Measurements from ENCODE around the gene TRIM2. TPM values are rescaled to one million over a fixed set of nuclear protein-coding genes. Genes with fewer than 3 reads are reported as not detected.

TRIM2 gene
- polyA plus RNA-seq, 3 donors, result 68.1 to 89.2 (median 74.4) TPM

DNA sequence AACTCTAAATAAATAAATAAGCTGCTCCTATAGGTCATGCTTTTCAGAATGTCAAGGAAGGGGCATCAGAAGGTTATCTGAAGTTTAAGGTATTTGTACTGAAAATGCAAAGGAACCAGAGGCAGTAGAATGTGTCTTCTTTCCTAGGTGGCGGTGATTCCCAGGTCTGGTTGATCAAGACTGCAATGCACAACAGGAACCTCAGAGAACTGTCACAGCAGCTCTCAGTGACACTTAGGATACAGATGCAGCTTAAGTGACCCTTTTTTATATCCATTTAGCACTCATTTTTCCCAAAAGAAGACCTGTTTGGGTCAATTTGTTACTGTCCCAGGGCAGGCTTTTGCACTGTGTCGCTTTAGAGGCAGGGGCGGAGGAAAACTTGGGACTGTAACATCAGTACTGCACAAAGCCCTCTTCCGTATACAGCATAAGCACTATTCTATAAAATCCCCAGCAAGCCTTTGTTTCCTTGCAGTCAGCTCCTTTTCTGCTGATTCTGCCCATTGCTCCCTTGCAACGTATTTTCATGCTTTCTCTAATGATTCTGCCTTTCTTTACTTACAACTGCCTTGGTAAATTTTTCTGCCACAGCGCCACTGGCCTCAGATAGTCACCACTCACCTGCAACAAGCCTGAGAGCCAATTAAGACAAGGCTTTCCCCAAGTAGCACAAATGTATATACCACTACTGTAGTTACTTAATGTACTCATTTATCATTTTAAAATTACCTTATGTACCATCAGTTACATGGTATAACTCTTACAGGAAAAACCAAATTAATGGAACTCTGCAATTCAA lies 138.7 kb downstream of the TRIM2 start:
- no peak for DNase-seq (ENCODE audit: extremely low read depth in 1 of 11, low read depth in 9 of 11, low spot score in 4 of 11)

DNA sequence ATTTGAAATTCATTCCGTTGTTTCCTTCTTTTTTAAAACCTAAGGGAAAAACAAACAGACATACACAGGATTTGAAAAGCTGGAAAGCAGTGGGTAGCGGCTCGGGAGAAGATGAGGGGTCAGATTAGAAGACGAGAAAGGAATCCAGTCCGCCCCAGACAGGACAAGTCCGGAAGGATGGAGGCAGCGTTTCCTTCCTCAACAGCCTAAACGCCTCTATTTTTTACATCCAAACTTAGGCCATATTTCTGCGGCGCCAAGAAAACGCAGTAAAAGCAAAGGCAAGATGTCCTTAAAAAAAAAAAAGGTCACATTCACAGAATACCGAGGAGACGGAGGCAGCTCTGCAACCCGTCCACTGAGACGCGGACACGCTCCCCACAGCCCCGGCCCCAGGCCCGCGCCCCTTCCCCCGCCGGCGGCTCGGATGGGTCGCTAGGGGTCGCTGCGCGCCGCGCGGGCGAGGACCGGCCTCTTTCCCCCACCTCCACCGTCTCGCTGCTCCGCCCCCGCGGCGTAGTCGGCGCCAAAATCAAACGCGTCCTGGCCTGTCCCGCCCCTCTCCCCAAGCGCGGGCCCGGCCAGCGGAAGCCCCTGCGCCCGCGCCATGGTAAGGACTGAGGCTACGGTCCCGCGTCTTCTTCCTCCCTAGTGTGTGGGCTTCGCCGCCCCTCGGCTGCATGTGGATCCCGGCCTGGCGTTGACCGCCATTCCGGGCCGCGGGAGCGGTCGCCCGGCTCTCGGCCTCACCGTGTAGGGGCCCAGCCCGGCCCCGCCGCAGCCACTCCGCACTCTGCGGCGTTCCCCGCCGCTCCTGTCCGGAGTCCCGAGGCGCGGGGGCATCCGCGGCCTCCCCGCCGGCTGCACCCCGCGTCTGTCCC lies 140.1 kb downstream of the TRIM2 start, which contains the start of gene MND1:
Gene MND1, plus strand, starts transcription at position 558 of the 881 bp plus-strand sequence. Its CDS starts 50 bp downstream, at position 608.
- DNase-seq (ENCODE audit: extremely low read depth in 1 of 11, low read depth in 9 of 11, low spot score in 4 of 11), result peak; percentile 73 to 89 (median 84)

DNA sequence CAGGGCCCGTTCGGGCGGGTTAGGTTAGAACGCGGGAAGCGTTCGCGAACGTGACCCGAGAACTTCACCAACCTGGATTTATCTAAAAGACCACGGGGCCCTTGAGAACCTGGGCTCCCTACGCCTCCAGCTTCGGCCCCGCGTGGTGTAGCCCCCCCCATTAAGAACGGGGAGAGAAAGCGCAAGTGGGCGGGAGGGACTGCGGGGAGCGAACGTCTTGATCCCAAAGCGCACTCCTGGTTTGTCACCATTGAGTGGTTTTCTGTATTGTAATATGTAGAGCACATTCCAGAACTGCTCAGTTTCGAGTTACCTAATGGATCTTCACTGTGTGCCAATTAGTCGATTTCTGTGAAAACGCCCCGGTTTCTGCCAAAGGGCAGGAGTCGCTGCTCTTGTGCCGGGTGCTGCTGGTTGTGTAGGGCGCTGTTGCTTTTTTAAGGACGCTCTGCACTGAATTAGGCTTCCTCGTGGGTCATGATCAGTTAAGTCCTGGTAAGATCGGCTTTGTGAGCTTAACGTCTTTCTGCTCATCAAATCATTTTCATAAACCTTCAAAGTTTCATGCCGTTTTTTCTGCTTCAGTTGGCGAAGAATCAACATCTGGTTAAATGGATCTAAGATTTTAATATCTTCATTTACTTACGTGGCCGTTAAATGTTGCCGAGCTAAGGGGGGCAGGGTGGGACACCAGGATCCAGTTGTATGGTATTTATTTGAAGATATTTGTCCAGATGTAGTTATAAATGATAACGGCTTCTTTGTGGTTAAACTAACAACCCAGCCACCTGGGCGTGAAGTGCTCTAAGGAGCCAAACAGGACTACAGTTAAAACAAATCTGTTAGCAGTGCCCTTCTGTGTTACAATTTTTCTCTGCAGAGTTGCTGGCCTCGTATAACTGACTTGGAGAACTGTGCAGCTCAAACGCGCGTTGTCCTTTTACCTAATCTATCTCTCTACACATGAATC lies 141.1 kb downstream of the TRIM2 start:
- peak in 8 of 11 donors; percentile 36 to 60 (median 46) for DNase-seq (ENCODE audit: extremely low read depth in 1 of 11, low read depth in 9 of 11, low spot score in 4 of 11)

DNA sequence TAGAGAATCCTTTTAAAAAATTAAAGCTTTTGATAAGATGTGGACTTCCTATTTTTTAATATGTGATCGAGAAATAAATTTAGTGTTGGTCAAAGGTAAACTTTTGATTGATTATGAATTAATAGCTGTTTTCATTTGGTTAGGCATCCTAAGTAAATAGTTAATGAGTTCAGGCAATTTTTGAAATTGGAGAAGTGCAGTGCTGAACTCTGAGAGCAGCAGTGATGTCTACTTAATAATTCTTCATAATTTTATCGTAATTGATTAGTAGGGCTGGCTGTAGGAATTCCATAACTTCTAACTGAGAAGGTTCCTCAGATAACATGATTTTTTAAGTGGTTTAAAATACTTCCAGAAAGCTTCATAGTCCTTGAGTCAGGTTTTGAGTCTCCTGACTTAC lies 141.8 kb downstream of the TRIM2 start:
- no peak for DNase-seq (ENCODE audit: extremely low read depth in 1 of 11, low read depth in 9 of 11, low spot score in 4 of 11)

DNA sequence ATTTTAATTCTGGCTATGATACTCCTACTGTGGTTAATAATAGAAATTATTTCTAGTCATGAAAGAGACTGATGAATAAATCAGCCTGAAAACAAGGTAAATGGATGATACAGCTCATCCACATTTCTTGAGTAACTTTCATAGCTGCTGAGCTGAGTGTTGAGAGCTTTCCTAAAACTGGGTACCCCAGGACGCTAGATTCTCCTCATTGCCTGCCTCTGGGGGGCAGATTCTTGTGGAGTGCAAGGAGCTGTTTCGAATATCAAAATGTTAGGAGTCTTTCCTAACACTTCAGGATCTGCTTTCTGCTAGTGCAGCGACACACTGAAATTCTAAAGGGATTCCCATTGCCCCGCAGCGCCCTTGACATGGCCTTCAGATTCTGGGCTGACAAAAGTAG lies 142.3 kb downstream of the TRIM2 start:
- DNase-seq (ENCODE audit: extremely low read depth in 1 of 11, low read depth in 9 of 11, low spot score in 4 of 11), result peak in 1 of 11 donors; percentile 9

DNA sequence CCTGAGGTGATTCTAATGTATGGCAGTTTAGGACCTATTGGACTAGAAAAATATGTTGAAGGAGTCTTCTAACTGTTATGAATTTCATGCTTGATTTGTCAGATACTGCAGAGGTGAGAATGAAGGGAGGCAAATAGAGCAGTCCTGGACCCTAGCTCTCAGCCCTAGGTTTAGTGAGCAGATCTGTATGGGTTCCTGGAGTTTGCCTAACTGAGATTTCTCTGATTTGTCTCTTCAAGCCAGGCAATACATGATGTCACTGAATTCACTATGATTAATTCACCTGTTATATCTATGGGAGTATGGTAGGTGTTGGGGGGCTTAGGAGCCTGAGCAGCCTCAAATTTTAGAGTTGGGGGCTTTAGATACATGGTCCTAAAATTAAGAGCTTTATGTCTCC lies 142.9 kb downstream of the TRIM2 start:
- DNase-seq (ENCODE audit: extremely low read depth in 1 of 11, low read depth in 9 of 11, low spot score in 4 of 11), result no peak

DNA sequence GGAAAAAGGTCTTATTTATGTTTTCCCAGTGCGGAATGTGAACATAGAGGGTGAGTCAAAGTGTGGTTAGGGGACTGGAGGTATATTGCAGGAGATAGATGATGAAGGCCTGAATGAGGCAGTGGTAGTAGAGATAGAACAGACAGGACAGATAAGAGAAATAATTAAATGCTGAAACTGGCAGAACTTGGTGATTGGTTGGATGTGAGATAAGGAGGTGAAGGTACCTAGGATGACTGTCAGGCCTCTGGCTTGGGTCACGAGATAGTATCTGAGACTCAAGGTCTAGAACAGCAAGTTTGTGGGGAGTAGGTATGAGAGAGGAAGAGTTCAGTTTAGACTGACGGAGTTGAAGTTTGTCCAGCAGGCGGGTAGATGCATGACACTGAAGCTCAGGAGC lies 143.8 kb downstream of the TRIM2 start:
- DNase-seq (ENCODE audit: extremely low read depth in 1 of 11, low read depth in 9 of 11, low spot score in 4 of 11), result no peak

DNA sequence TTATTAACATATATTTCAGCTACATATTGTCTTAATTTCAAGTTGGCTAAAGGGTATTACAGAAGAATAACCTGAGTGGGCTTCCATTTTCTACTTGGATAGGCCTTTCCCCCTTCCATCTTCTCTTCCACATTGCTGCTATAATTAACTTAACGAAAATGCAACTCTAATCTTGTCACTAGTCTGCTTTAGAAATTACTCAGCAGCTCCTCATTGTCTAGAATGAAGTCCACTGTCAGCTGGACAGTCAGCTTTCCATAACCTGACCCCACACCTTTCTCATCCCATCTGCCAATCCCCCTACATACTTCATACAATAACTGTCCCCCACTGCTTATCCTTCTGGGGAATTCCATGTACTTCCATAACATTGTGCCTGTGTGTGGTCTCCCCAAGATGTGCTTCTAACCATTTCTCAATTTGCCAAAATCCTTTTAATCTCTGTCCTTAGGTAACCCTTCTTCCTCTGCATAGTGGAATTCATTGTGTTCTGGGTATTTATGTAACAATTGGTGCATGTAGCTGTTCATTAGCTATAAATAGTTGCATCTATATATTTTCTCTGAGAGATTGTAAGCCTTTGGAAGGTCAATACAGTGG lies 145.1 kb downstream of the TRIM2 start:
- no peak for DNase-seq (ENCODE audit: extremely low read depth in 1 of 11, low read depth in 9 of 11, low spot score in 4 of 11)

DNA sequence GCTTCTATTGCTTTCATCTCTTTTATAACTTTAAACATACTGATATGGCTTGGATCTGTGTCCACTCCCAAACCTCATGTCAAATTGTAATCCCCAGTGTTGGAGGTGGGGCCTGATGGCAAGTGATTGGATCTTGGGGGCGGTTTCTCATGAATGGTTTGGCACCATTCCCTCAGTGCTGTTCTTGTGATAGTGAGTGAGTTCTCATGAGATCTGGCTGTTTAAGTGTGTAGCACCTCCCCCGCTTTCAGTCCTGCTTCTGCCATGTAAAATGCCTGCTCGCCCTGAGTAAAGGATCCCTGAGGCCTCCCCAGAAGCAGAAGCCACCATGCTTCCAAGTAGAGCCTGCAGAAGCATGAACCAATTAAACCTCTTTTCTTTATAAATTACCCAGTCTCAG lies 157.9 kb downstream of the TRIM2 start:
- no peak for DNase-seq (ENCODE audit: extremely low read depth in 1 of 11, low read depth in 9 of 11, low spot score in 4 of 11)

DNA sequence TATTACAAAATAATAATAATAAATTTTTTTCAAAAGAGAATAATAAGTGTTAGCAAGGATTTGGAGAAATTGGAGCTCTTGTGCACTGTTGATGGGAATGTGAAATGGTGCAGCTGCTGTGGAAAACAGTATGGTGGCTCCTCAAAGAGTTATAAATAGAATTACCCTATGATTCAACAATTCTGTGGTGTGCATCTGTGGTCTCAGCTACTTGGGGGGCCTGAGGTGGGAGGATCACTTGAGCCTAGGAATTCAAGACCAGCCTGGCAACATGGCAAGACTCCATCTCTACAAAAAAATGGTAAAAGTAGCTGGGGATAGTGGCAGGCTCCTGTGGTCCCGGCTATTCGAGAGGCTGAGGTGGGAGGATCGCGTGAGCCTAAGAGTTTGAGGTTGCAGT lies 159.8 kb downstream of the TRIM2 start:
- DNase-seq (ENCODE audit: extremely low read depth in 1 of 11, low read depth in 9 of 11, low spot score in 4 of 11), result no peak

DNA sequence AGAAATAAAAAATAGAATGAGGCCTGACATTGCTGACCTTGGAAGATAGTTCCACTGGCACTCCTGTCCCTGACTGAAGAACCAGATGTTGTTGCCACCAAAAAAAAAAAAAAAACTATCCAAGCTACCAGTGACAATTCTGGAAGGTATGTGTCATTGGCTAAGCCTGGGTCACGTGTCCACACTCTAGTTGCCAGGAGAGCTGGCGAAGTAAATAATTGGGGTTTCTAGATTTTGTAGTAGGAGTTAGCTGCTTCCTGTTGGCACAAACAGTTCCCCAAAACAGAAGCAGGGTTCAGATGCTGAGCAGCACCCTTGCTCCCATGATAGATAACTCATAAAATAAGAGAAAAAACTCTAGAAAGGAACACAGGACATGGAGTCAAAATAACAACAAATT lies 160.8 kb downstream of the TRIM2 start:
- DNase-seq (ENCODE audit: extremely low read depth in 1 of 11, low read depth in 9 of 11, low spot score in 4 of 11), result no peak

DNA sequence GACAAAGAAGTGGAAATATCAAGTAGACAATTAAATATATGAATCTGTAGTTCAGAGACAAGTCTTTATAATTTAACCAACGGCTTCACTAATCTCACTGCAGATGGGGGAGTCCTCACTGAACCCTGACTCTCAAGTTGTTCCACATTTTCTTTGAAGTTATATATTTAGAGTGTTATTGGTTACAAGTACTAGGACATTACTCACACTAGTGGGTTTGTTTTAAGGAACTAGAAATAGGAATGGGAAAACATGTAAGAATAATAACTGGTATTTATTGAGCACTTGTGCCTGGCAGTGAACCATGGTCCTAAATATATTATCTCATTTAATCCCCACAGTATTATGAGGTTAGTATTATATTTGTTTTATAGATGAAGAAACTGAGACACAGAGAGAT lies 162.2 kb downstream of the TRIM2 start:
- no peak for DNase-seq (ENCODE audit: extremely low read depth in 1 of 11, low read depth in 9 of 11, low spot score in 4 of 11)

DNA sequence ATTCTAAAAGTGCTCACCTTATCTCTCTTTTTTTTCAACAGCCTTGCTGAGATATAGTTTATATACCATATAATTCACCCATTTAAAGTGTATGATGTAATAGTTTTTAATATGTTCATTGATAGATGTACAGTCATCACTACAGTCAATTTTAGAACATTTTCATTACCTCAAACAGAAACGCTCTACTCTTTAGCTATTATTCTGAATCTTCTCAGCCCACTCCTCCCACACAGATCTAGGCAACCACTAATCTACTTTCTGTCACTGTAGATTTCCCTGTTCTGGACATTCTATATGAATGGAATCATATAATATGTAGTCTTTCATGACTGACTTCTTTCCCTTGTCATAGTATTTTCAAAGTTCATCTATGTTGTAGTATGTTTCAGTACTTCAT lies 162.8 kb downstream of the TRIM2 start:
- no peak for DNase-seq (ENCODE audit: extremely low read depth in 1 of 11, low read depth in 9 of 11, low spot score in 4 of 11)

DNA sequence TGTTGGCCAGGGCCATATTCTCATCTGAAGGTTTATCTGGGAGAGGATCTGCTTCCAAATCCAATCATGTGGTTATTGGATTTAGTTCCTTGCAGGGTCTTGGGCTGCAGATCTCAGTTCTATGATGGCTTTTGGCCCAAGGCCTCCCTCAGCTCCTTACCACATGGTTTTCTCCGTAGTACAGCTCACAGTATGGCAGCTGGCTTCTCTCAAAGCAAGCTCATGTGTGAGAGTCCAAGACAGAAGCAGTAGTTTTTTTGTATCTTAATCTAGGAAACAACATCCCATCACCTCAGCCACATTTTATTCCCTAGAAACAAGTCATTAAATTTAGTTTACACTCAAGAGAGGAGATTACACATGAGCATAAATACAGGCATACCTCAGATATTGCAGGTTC lies 164.8 kb downstream of the TRIM2 start:
- DNase-seq (ENCODE audit: extremely low read depth in 1 of 11, low read depth in 9 of 11, low spot score in 4 of 11), result no peak

DNA sequence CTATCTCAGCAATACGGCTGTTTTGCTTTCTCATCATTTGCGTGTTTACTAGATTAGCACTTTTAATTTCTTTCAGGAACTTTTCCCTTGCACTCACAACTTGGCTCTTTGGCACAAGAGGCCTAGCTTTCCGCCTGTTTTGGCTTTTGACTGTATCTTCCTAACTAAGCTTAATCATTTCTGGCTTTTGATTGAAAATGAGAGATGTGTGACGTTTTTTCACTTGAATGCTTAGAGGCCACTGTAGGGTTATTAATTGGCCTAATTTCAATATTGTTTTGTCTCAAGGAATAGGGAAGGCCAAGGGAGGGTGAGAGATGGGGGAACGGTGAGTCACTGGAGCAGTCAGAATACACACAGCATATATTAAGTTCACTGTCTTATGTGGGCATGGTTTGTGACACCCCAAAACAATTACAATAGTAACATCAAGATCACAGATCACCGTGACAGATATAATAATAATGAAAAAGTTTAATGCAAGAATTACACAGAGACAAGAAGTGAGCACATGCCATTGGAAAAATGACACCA lies 167.5 kb downstream of the TRIM2 start:
- DNase-seq (ENCODE audit: extremely low read depth in 1 of 11, low read depth in 9 of 11, low spot score in 4 of 11), result no peak

DNA sequence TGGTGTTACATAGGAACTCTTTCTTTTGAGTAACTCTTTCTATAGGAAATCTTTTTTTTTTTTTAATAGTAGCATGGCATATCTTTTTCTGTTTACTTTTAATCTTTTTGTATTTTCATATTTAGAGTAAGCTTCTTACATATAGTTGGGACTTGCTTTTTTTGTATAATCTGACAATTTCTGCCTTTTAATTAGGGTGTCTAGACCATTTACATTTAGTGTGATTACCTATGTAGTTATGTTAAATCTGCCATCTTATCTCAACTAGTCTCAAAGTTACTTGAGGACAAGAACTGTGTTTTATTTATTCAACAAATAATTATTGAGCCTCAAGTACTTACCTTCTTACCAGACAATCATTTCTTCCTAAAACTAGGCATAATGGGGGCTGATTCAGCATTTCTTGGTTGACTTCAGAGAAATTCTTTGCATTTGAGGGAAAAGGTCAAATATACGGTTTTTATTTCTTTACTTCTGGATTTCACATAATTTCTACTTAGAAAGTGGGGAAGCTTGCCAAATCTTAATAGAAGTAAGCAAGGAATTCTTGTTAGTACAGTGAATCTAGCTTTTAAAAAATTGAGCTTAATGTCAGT lies 168.8 kb downstream of the TRIM2 start:
- DNase-seq (ENCODE audit: extremely low read depth in 1 of 11, low read depth in 9 of 11, low spot score in 4 of 11), result no peak

DNA sequence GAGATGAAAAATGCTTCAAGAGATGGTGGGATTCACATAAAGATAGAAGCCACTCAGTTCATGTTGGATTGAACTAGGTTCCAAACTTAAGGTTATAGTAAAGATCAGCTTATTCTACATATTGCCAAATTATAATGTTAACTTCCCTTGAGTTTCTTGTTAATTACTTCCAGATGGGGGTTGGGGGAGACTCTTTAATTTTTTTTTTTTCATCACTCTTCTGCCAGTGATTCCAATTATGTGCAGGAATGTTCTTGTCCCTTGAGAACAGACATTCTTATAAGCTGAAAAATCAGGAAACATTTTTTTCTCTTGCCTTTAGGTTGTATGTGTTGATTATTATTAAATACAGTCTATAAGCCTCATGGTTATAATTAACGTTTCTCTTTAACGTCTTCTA lies 170.2 kb downstream of the TRIM2 start:
- no peak for DNase-seq (ENCODE audit: extremely low read depth in 1 of 11, low read depth in 9 of 11, low spot score in 4 of 11)

DNA sequence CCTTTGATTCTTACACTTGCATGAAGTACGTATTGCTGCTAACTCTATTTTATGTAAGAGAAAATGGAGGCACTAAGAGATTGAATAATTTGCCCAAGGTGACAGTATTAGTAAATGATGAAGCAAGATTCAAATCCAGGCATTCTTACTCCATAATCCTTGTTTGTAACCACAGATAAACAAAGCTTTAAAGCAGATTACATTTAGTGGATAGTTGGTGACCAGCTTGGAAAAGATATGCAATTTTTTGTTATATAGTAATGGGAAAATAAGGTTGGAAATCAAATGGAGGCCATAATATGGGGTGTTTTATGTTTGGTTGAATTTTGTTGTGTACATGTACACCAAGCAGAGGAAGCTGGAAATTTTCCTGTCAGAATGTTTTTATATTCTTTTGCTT lies 171.1 kb downstream of the TRIM2 start:
- DNase-seq (ENCODE audit: extremely low read depth in 1 of 11, low read depth in 9 of 11, low spot score in 4 of 11), result no peak
